ENCODE measurements around the gene SENP3. TPM values are rescaled to one million over a fixed set of nuclear protein-coding genes. Genes with fewer than 3 reads are reported as not detected.

The SENP3 gene
- total RNA-seq, 1 experiment from 2014 or later = 104 TPM

- no peak for DNase-seq (ENCODE audit: low read depth)
These were observed 5.1 kb upstream of the SENP3 start for GRCh38 chr17:7556627-7557026.

- DNase-seq (ENCODE audit: low read depth) = no peak
These were observed 4.5 kb upstream of the SENP3 start for GRCh38 chr17:7557147-7557764.

GRCh38 chr17:7557775-7558543 lies 3.8 kb upstream of the SENP3 start:
- DNase-seq (ENCODE audit: low read depth) = peak; percentile 73

GRCh38 chr17:7558544-7559319 lies 3.0 kb upstream of the SENP3 start, which contains the start of gene TNFSF13:
TNFSF13 (plus strand) TSS chr17:7558750; CDS start chr17:7559040, 290 bp downstream.
- DNase-seq (ENCODE audit: low read depth) = no peak

- no peak for DNase-seq (ENCODE audit: low read depth)
These were observed 2.2 kb upstream of the SENP3 start for GRCh38 chr17:7559320-7560171.

- DNase-seq (ENCODE audit: low read depth) = peak; percentile 67
These were observed 1.3 kb upstream of the SENP3 start for GRCh38 chr17:7560172-7561027.

GRCh38 chr17:7561028-7561575 lies 617 bp upstream of the SENP3 start:
- peak; percentile 93 for DNase-seq (ENCODE audit: low read depth)

GRCh38 chr17:7562208-7562605 lies 488 bp downstream of the SENP3 start:
- no peak for DNase-seq (ENCODE audit: low read depth)

GRCh38 chr17:7563115-7563869 lies 1.6 kb downstream of the SENP3 start:
- no peak for DNase-seq (ENCODE audit: low read depth)

- DNase-seq (ENCODE audit: low read depth) = no peak
These were observed 7.9 kb downstream of the SENP3 start for GRCh38 chr17:7569571-7569970.

- DNase-seq (ENCODE audit: low read depth) = no peak
These were observed 8.6 kb downstream of the SENP3 start for GRCh38 chr17:7570351-7570750.

- DNase-seq (ENCODE audit: low read depth) = no peak
These were observed 10.5 kb downstream of the SENP3 start for GRCh38 chr17:7572338-7572587.

- peak; percentile 100 for DNase-seq (ENCODE audit: low read depth)
These were observed 11.0 kb downstream of the SENP3 start for GRCh38 chr17:7572588-7573323.

GRCh38 chr17:7573324-7574080 lies 11.8 kb downstream of the SENP3 start:
- peak; percentile 94 for DNase-seq (ENCODE audit: low read depth)

GRCh38 chr17:7574176-7574953 lies 12.6 kb downstream of the SENP3 start:
- DNase-seq (ENCODE audit: low read depth) = no peak

GRCh38 chr17:7575481-7575883 lies 13.8 kb downstream of the SENP3 start:
- no peak for DNase-seq (ENCODE audit: low read depth)

GRCh38 chr17:7575959-7576358 lies 14.2 kb downstream of the SENP3 start:
- DNase-seq (ENCODE audit: low read depth) = no peak

Measured in Daoy (cell line).